ENCODE data around the gene TMEM200B.

DNA sequence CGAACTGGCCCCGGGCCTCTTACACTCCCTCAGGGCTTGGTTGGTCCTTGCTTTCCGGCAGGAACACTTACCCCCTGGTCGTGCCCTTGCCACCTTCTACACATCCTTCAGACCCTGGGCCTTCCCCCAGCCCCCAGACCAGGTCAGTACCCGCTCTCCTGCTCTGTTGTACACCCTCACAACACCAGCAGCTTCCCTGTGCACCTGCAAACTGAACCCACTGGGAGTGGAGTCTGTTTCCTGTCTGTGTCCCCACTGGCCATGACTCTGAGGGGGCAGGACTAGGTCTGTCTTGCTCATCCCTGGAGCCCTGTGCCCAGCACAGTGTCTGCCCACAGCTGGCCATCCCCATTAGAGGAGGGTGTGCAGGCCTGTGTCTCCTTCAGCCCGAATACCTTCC is 2.1 kb upstream of the TMEM200B start:
- TF ChIP-seq, protein P1, sequence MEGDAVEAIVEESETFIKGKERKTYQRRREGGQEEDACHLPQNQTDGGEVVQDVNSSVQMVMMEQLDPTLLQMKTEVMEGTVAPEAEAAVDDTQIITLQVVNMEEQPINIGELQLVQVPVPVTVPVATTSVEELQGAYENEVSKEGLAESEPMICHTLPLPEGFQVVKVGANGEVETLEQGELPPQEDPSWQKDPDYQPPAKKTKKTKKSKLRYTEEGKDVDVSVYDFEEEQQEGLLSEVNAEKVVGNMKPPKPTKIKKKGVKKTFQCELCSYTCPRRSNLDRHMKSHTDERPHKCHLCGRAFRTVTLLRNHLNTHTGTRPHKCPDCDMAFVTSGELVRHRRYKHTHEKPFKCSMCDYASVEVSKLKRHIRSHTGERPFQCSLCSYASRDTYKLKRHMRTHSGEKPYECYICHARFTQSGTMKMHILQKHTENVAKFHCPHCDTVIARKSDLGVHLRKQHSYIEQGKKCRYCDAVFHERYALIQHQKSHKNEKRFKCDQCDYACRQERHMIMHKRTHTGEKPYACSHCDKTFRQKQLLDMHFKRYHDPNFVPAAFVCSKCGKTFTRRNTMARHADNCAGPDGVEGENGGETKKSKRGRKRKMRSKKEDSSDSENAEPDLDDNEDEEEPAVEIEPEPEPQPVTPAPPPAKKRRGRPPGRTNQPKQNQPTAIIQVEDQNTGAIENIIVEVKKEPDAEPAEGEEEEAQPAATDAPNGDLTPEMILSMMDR (IDR thresholded peaks at IDR 0.05; ENCODE audit: borderline replicate concordance, extremely low read depth, low read length, poor library complexity, severe bottlenecking) = no peak
- TF ChIP-seq EZH2 (IDR thresholded peaks at IDR 0.05; ENCODE audit: borderline replicate concordance, low read depth, low read length, severe bottlenecking) = no peak

All from DND-41 (cell line).